GM21526 (cell line): Measurements from ENCODE around the gene SLC35E3.

Source experiments
- ATAC-seq: cut with Tn5 transposase; IDR thresholded peaks from one replicate; pipeline ENCODE4 v1.9.1; 2021; ENCODE audit warnings: moderate library complexity; ENCODE audit not compliant: unreplicated experiment, low FRiP score

The SLC35E3 gene

GRCh38 chr12:68745904-68746571, at the start of gene SLC35E3:
SLC35E3 (plus strand) TSS chr12:68746176; CDS start chr12:68746378, 202 bp downstream.
- peak; percentile 97 for ATAC-seq

- no peak for ATAC-seq
Observed at GRCh38 chr12:68699486-68699885, 46.5 kb upstream of the SLC35E3 start.

GRCh38 chr12:68727776-68728175, 18.2 kb upstream of the SLC35E3 start:
- ATAC-seq: no peak

GRCh38 chr12:68733661-68734071, 12.3 kb upstream of the SLC35E3 start:
- no peak for ATAC-seq

GRCh38 chr12:68739891-68740290, 6.1 kb upstream of the SLC35E3 start:
- no peak for ATAC-seq

- ATAC-seq: no peak
Observed at GRCh38 chr12:68743356-68743755, 2.6 kb upstream of the SLC35E3 start.

GRCh38 chr12:68745376-68745903, 536 bp upstream of the SLC35E3 start:
- ATAC-seq: no peak

- ATAC-seq: peak; percentile 37
Observed at GRCh38 chr12:68746572-68747180, 700 bp downstream of the SLC35E3 start.

- ATAC-seq: no peak
Observed at GRCh38 chr12:68749443-68749842, 3.5 kb downstream of the SLC35E3 start.

- no peak for ATAC-seq
Observed at GRCh38 chr12:68749861-68750260, 3.9 kb downstream of the SLC35E3 start.

- no peak for ATAC-seq
Observed at GRCh38 chr12:68750506-68750905, 4.5 kb downstream of the SLC35E3 start.

- ATAC-seq: no peak
Observed at GRCh38 chr12:68755536-68756243, 9.7 kb downstream of the SLC35E3 start.

- no peak for ATAC-seq
Observed at GRCh38 chr12:68759852-68760251, 13.9 kb downstream of the SLC35E3 start.

GRCh38 chr12:68760806-68761441, 14.9 kb downstream of the SLC35E3 start:
- no peak for ATAC-seq

GRCh38 chr12:68761442-68761812, 15.5 kb downstream of the SLC35E3 start:
- no peak for ATAC-seq

GRCh38 chr12:68761901-68762630, 16.1 kb downstream of the SLC35E3 start:
- ATAC-seq: no peak

- no peak for ATAC-seq
Observed at GRCh38 chr12:68762691-68763090, 16.7 kb downstream of the SLC35E3 start.

- no peak for ATAC-seq
Observed at GRCh38 chr12:68765696-68766095, 19.7 kb downstream of the SLC35E3 start.

- no peak for ATAC-seq
Observed at GRCh38 chr12:68766646-68767045, 20.7 kb downstream of the SLC35E3 start.

GRCh38 chr12:68767191-68767590, 21.2 kb downstream of the SLC35E3 start:
- no peak for ATAC-seq
